Measurements from ENCODE around the gene DHODH. TPM values are rescaled to one million over a fixed set of nuclear protein-coding genes. Genes with fewer than 3 reads are reported as not detected.
"Not testable (repeated sequence)": the region's sequence is repeated elsewhere in the genome, so short reads cannot be mapped to it uniquely, and the experiment has no call there.

DHODH gene
- total RNA-seq, 4 donors from 2014 or later = 4.5 to 7.8 (median 6.5) TPM

DNA sequence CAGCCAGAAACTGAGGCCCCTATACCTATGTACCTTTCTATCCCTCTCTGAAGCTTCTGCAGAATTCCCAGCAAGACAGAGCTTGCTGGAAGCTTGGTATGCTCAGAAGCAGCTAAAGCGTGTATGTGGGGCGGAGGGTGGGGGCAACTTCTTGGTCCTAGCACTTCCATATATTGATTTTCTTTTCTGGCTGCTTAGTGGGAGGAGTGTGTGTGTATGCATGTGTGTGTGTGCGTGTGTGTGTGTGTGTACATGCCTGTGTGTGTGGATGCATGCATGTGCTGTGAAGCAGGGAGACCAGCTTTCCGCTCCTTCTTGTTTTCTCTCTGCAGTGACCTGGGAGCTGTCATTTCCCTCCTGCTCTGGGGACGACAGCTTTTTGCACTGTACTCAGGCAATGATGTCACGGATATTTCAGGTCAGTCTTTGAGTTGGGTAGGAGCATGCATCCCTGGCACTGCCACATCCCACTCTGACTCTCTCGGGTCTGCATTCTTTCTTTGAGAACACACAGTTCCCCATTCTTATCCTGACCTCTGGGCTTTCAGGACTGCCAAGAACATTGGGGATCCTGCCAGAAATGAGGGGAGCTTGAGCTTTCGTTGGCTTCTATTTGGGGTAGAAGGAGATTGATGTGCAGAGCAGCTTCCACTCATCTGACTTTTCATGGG, 65.2 kb downstream of the DHODH start:
- WGBS, 2 donors (ENCODE audit: low coverage in 1 of 2) = 59 to 76% methylated on average over 5 to 7 of the region's 8 CpGs
- Histone ChIP-seq H3K36me3 (peaks cover 0 to 14% of the 10 kb centered on the region in 2 donors), H3K4me1 (peaks cover 0 to 9% (median 0%) of the 10 kb centered on the region in 3 donors), H3K4me3 (no peak overlapping the region), H3K27me3 (no peaks in the 10 kb centered on the region), H3K9me3 (no peaks in the 10 kb centered on the region), H3K27ac (peak overlapping the region in 3 of 4 donors; percentile 24 to 25 (median 24))
- ATAC-seq = peak; percentile 43
- TF ChIP-seq POLR2AphosphoS5 (IDR thresholded peaks at IDR 0.05) (peak; percentile 71), POLR2A (IDR thresholded peaks at IDR 0.05) (no peak)

DNA sequence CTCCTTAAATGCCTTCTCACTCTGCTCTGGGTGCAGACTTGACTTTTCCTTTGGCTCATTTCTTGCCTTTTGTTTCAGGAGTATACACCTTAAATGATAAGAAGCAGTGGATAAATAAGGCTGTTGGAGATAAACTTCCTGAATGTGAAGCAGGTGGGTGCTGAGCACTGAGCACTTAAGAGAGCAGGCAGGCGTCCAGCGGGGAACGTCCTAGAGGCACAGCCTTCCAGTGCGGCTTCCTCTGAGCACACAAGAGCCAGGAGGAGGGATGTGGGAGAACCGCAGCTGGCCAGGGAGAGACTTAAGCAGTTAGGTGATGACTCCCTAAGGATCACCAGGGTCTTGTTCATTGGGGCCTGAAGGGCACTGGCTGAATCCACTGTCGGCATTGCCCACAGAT, 66.5 kb downstream of the DHODH start:
- H3K4me1 ChIP-seq, H3K27ac ChIP-seq, H3K27me3 ChIP-seq, ATAC-seq, H3K4me3 ChIP-seq, H3K9me3 ChIP-seq: not testable (repeated sequence)
- peaks cover 0 to 14% of the 10 kb centered on the region in 2 donors for H3K36me3 ChIP-seq
- WGBS, 2 donors (ENCODE audit: low coverage in 1 of 2) = no CpG with 5 or more reads among the region's 6 CpGs

Small RNA genes within 50 kb of the gene (small RNA-seq; reads per million reads assigned to genes)
- 0 reads per million in 4 donors for gene RPL39P31

Other genes starting within 250 kb of the DHODH start
- gene AP1G1, start 199.9 kb upstream of the DHODH start, total RNA-seq = 10 to 100 TPM; 43.7 to 66.2 (median 57.1) TPM
- 10 to 100 TPM; 30.4 to 56.5 (median 40.9) TPM for gene ATXN1L, start 162.8 kb upstream of the DHODH start, total RNA-seq
- 1 to 10 TPM; 2.8 to 10.0 (median 7.3) TPM for gene ZNF821, start 124.6 kb upstream of the DHODH start, total RNA-seq
- gene IST1, start 113.2 kb upstream of the DHODH start, total RNA-seq = 100 to 1,000 TPM; 156 to 202 (median 189) TPM
- gene PKD1L3, start 8.3 kb upstream of the DHODH start, total RNA-seq = under 1 TPM in 3 of 4 donors, not detected in 1; 0.13 to 0.35 (median 0.16) TPM
- gene HP, start 45.8 kb downstream of the DHODH start, total RNA-seq = 1 to 10 TPM in 2 of 4 donors, not detected in 2; 2.9 to 3.4 TPM
- 1 to 10 TPM in 1 of 4 donors, under 1 TPM in 1, not detected in 2; 0.50 to 2.6 TPM for gene HPR, start 54.5 kb downstream of the DHODH start, total RNA-seq
- gene TXNL4B, start 84.9 kb downstream of the DHODH start, total RNA-seq = 10 to 100 TPM in 1 of 4 donors, 1 to 10 TPM in 3; 5.8 to 10.6 (median 8.6) TPM
- 10 to 100 TPM; 32.8 to 73.8 (median 54.4) TPM for gene DHX38, start 85.1 kb downstream of the DHODH start, total RNA-seq
- gene PMFBP1, start 163.4 kb downstream of the DHODH start, total RNA-seq = under 1 TPM in 3 of 4 donors, not detected in 1; 0.16 to 0.81 (median 0.39) TPM

Measured in gastroesophageal sphincter (tissue), 4 donors.